ENCODE data around the gene SMIM44.

Gene SMIM44

DNA sequence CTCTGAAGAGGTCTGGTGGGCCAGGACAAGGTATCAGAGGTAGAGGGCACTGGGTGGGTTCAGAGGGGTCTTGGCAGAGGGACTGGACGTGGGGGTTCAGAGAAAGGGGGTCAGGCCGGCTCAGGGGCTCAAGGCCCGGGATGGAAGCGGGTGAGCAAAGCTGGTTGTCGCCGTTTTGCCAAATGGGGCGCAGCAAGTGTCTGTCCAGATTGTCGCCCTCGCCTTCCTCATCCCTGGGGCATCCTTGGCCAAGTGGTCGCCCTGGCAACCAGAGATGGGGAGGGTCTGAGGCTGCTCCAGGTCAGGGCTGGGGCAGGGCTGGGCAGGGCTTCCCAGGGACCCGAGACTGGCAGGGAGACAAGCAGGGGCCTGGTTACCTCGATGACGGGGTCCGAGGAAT is 10.4 kb upstream of the SMIM44 start:
- no peak for ATAC-seq
- TF ChIP-seq GLIS3 (CRISPR knock-in tag; IDR thresholded peaks at IDR 0.05) (no peak), ESRRG (CRISPR knock-in tag; IDR thresholded peaks at IDR 0.05) (no peak), ZC3H10 (CRISPR knock-in tag; IDR thresholded peaks at IDR 0.05) (no peak), ZFP30 (CRISPR knock-in tag; IDR thresholded peaks at IDR 0.05) (no peak), PPARA (CRISPR knock-in tag; IDR thresholded peaks at IDR 0.05; ENCODE audit: borderline replicate concordance) (no peak), ISL1 (CRISPR knock-in tag; IDR thresholded peaks at IDR 0.05) (no peak)

DNA sequence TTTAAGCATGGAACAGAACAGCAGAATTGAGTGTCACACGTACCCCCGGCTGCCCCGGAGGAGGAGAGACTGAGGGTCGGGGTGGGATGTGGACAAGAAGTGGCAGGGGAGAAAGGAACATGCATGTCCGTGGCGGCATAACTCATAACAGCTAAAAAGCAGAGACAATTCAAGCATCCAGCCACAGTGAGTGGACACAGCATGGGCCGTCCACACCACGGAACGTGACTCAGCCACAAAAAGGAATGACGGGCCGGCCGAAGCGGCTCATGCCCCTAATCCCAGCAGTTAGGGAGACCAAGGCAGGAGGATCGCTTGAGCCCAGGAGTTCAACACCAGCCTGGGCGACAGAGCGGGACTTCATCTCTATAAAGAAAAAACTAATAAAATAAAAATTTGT is 9.7 kb upstream of the SMIM44 start:
- no peak for ATAC-seq
- TF ChIP-seq ARNTL (CRISPR knock-in tag; IDR thresholded peaks at IDR 0.05; ENCODE audit: borderline replicate concordance, low read depth) (no peak), ZNF8 (CRISPR knock-in tag; IDR thresholded peaks at IDR 0.05) (no peak), BACH2 (CRISPR knock-in tag; IDR thresholded peaks at IDR 0.05; ENCODE audit: borderline replicate concordance) (no peak)

DNA sequence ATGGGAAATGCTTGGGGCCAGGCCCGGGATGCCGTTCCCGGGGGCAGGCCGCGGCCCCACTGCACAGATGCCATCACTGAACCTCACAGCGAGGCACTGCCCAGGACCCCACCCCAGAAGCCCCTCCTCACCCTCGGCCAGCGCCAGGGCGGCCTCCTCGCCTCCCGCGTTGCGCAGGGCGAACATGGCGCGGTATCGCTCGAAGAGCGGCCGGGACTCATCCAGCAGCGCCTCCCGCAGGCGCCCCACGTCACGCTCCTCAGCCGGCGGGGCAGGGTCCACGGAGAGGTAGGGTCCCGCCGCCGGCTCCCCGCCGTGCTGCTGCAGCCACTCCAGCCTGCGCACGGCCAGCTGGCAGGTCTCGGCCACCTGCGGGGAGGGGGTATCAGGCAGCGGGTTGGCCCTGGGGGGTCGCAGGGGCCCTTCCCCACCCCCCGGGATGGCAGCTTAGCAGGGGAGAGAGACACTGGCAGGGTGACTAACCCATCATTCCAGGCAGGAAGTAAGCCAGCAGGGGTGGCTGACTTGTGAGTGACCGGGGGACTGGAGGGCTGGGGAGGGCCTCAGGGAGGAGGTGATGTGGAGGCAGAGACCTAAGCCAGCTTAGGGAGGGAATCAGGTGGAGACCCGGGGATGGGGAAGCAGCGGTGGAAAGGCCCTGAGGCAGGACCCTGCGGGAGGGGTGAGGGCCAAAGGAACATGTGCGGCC is 9.0 kb upstream of the SMIM44 start:
- TF ChIP-seq CSRNP3 (CRISPR knock-in tag; IDR thresholded peaks at IDR 0.05) (no peak), SNAI2 (CRISPR knock-in tag; IDR thresholded peaks at IDR 0.05) (no peak), TOX (CRISPR knock-in tag; IDR thresholded peaks at IDR 0.05; ENCODE audit: borderline replicate concordance) (no peak)
- TF ChIP-seq, protein P1, sequence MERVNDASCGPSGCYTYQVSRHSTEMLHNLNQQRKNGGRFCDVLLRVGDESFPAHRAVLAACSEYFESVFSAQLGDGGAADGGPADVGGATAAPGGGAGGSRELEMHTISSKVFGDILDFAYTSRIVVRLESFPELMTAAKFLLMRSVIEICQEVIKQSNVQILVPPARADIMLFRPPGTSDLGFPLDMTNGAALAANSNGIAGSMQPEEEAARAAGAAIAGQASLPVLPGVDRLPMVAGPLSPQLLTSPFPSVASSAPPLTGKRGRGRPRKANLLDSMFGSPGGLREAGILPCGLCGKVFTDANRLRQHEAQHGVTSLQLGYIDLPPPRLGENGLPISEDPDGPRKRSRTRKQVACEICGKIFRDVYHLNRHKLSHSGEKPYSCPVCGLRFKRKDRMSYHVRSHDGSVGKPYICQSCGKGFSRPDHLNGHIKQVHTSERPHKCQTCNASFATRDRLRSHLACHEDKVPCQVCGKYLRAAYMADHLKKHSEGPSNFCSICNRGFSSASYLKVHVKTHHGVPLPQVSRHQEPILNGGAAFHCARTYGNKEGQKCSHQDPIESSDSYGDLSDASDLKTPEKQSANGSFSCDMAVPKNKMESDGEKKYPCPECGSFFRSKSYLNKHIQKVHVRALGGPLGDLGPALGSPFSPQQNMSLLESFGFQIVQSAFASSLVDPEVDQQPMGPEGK (CRISPR knock-in tag; IDR thresholded peaks at IDR 0.05; ENCODE audit: borderline replicate concordance): no peak
- no peak for ATAC-seq

DNA sequence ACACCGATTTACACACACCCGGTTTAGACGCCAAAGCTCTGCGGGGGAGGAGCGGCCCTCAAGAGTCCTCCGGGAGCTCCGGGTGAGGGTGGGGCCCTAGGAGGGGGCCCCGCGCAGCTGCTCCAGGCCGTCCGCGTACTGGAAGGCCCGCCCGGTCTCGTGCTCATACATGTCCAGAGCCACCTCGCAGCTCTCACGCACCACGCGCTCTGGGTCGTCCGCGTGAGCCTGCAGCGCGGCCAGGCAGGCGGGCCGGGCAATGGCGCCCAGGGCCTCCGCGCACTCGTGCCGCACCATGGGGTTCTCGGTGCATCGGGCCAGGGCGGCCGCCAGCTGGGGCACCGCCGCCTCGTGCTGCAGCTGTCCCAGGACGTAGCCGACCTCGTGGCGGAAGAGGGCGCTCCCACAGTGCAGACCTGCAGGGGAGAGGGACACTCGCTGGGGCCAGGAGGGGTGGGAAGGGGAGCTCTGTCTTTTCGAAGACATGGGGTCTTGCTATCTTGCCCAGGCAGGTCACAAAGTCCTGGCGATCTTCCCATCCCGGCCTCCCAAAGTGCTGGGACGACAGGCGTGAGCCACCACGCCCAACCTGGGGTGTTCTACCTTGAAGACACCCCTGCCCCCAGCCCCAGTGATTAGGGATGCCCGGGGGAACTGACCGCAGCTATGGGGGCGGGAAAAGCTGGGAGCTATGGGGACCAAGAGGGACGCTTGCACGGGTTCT is 8.3 kb upstream of the SMIM44 start:
- TF ChIP-seq ZNF565 (CRISPR knock-in tag; conservative IDR thresholded peaks at IDR 0.05; ENCODE audit: low read depth) (no peak), ZFP30 (CRISPR knock-in tag; IDR thresholded peaks at IDR 0.05) (no peak), GLIS3 (CRISPR knock-in tag; IDR thresholded peaks at IDR 0.05) (no peak), ZNF8 (CRISPR knock-in tag; IDR thresholded peaks at IDR 0.05) (no peak), PPARA (CRISPR knock-in tag; IDR thresholded peaks at IDR 0.05; ENCODE audit: borderline replicate concordance) (no peak), RARB (CRISPR knock-in tag; IDR thresholded peaks at IDR 0.05) (no peak), BACH2 (CRISPR knock-in tag; IDR thresholded peaks at IDR 0.05; ENCODE audit: borderline replicate concordance) (no peak), ISL1 (CRISPR knock-in tag; IDR thresholded peaks at IDR 0.05) (no peak), CSDC2 (CRISPR knock-in tag; IDR thresholded peaks at IDR 0.05) (no peak), CSRNP3 (CRISPR knock-in tag; IDR thresholded peaks at IDR 0.05) (no peak), ZC3H10 (CRISPR knock-in tag; IDR thresholded peaks at IDR 0.05) (no peak), ZNF70 (CRISPR knock-in tag; IDR thresholded peaks at IDR 0.05) (no peak)
- ATAC-seq: no peak

- ATAC-seq: no peak
- TF ChIP-seq BACH2 (CRISPR knock-in tag; IDR thresholded peaks at IDR 0.05; ENCODE audit: borderline replicate concordance) (no peak), ZNF8 (CRISPR knock-in tag; IDR thresholded peaks at IDR 0.05) (no peak), TCF4 (CRISPR knock-in tag; IDR thresholded peaks at IDR 0.05; ENCODE audit: borderline replicate concordance) (no peak), CSDC2 (CRISPR knock-in tag; IDR thresholded peaks at IDR 0.05) (no peak), ARNTL (CRISPR knock-in tag; IDR thresholded peaks at IDR 0.05; ENCODE audit: borderline replicate concordance, low read depth) (no peak)
Observed at GRCh38 chr19:3482507-3483225, 575 bp downstream of the SMIM44 start.

Measured in SK-N-SH treated with all-trans-retinoic acid at 6 μM for 48 hours (cell line).